Transverse colon (tissue), 4 donors: Measurements from ENCODE around the gene PNO1. TPM values are rescaled to one million over a fixed set of nuclear protein-coding genes. Genes with fewer than 3 reads are reported as not detected.

ENCODE experiments used
- DNase-seq: peaks from one replicate; pipeline ENCODE4 v3.0.0-alpha.2; 2019
- H3K27ac ChIP-seq, 4 donors: fragments of 200-600 bp; sonication (generic); 2 replicates each; pipeline ENCODE4 v1.5.1; 2016 to 2018; ENCODE audit warnings: inconsistent platforms in 4 of 4
- H3K27me3 ChIP-seq: fragments of 200-600 bp; sonication (generic); 2 replicates; pipeline ENCODE4 v1.5.1; 2017; ENCODE audit warnings: inconsistent platforms
- H3K36me3 ChIP-seq, 4 donors: fragments of 200-600 bp; sonication (generic); 2 replicates each; pipeline ENCODE4 v1.5.1; 2017 to 2019; ENCODE audit warnings: inconsistent platforms in 4 of 4
- H3K4me1 ChIP-seq, 4 donors: fragments of 200-600 bp; sonication (generic); 2 replicates each; pipeline ENCODE4 v1.5.1; 2017 to 2020; ENCODE audit warnings: inconsistent platforms in 4 of 4
- H3K4me3 ChIP-seq, 4 donors: fragments of 200-600 bp; sonication (generic); 1 replicate in 1 of 4; 2 replicates in 3 of 4; pipeline versions ENCODE4 v1.5.1 to v1.6.1; 2017 to 2019; ENCODE audit warnings: inconsistent platforms in 4 of 4
- H3K9me3 ChIP-seq, 2 donors: fragments of 200-600 bp; sonication (generic); 2 replicates each; pipeline ENCODE4 v1.5.1; 2017 to 2019; ENCODE audit warnings: inconsistent platforms in 2 of 2
- EP300 ChIP-seq: sonication (generic); formaldehyde crosslinking; IDR thresholded peaks from one replicate; pipeline ENCODE4 v1.6.1; 2017; ENCODE audit warnings: antibody characterized with exemption, low read depth
- POLR2A ChIP-seq: fragments of 450-650 bp; IDR thresholded peaks from one replicate; pipeline ENCODE4 v1.6.1; 2016; ENCODE audit warnings: antibody characterized with exemption, mild to moderate bottlenecking, moderate library complexity
- POLR2AphosphoS5 ChIP-seq, 3 donors: sonication (generic); formaldehyde crosslinking; IDR thresholded peaks; one replicate each; pipeline ENCODE4 v1.6.1; 2016; ENCODE audit warnings: antibody characterized with exemption in 3 of 3
- WGBS, 2 donors: methylation state at CpG; one replicate each; pipeline ENCODE4 v1.1.5; 2018; ENCODE audit warnings: low coverage in 1 of 2; 5-methylcytosine and 5-hydroxymethylcytosine counted together
- in situ Hi-C, 4 donors: fragments of 200-750 bp; cut with MboI; loops; one replicate each; pipeline versions ENCODE4 v1.15.0 to v1.15.1; 2017; ENCODE audit warnings: low sequenced_read_pairs in 3 of 4, low pct_ligation_motif_present in 1 of 4, low pct_unique_long_range_greater_than_20kb in 1 of 4
- intact Hi-C: fragments of 100-400 bp; cut with DNase I; formaldehyde crosslinking; loops from one replicate; pipeline ENCODE4 v1.15.1; 2023; ENCODE audit warnings: low total_unique reads
- total RNA-seq, 4 donors: library from RNA; depleted of rRNA; stranded (reverse); fragments of >200 nt; gene quantifications; one replicate each; pipeline ENCODE4 v1.1.0, GENCODE V29; 2016
- TF ChIP-seq, protein P1 (sequence below), 5 experiments: fragments of 200-600 bp in 3 of 5; fragments of 450-650 bp in 2 of 5; sonication (generic) in 3 of 5; IDR thresholded peaks; 1 replicate in 2 of 5; 2 replicates in 3 of 5; pipeline ENCODE4 v1.5.1; 2016 to 2017; ENCODE audit warnings: antibody characterized with exemption in 5 of 5, inconsistent platforms in 3 of 5, mild to moderate bottlenecking in 2 of 5, moderate library complexity in 1 of 5

Gene PNO1
- total RNA-seq, 4 donors from 2014 or later = 1.9 to 20.9 (median 7.4) TPM

DNA sequence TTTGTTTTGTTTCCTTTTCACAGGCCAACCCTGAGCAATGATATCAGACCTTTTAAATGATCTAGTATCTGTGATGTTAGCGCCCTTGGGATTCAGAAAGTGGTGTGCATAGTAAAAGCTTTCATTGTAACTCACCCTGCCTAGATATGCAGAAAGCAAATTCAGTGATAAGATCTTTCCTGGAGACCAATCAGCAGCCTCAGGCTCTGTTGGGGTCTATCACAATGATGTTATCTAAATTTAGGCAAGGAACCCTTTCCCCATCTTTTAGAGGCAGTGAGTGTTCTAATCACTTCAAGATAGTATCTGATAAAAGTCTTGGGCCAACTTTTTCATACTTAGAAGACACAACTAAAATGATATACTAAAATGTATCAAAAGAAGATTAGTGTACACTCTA, 23.6 kb upstream of the PNO1 start:
- Histone ChIP-seq H3K4me1 (peaks cover 0 to 16% (median 7%) of the 10 kb centered on the region in 4 donors), H3K27me3 (no peaks in the 10 kb centered on the region), H3K9me3 (no peaks in the 10 kb centered on the region), H3K27ac (no peak overlapping the region), H3K36me3 (peaks cover 0 to 5% (median 2%) of the 10 kb centered on the region in 4 donors), H3K4me3 (no peak overlapping the region)
- TF ChIP-seq, protein P1, sequence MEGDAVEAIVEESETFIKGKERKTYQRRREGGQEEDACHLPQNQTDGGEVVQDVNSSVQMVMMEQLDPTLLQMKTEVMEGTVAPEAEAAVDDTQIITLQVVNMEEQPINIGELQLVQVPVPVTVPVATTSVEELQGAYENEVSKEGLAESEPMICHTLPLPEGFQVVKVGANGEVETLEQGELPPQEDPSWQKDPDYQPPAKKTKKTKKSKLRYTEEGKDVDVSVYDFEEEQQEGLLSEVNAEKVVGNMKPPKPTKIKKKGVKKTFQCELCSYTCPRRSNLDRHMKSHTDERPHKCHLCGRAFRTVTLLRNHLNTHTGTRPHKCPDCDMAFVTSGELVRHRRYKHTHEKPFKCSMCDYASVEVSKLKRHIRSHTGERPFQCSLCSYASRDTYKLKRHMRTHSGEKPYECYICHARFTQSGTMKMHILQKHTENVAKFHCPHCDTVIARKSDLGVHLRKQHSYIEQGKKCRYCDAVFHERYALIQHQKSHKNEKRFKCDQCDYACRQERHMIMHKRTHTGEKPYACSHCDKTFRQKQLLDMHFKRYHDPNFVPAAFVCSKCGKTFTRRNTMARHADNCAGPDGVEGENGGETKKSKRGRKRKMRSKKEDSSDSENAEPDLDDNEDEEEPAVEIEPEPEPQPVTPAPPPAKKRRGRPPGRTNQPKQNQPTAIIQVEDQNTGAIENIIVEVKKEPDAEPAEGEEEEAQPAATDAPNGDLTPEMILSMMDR (IDR thresholded peaks at IDR 0.05) = no peak
- TF ChIP-seq POLR2AphosphoS5 (IDR thresholded peaks at IDR 0.05) (no peak), EP300 (no peak), POLR2A (no peak)
- in situ Hi-C loops = no loop called here
- intact Hi-C loops = no loop called here
- DNase-seq = no peak
- WGBS, 2 donors = 56 to 65% methylated on average over 1 of the region's 1 CpG

DNA sequence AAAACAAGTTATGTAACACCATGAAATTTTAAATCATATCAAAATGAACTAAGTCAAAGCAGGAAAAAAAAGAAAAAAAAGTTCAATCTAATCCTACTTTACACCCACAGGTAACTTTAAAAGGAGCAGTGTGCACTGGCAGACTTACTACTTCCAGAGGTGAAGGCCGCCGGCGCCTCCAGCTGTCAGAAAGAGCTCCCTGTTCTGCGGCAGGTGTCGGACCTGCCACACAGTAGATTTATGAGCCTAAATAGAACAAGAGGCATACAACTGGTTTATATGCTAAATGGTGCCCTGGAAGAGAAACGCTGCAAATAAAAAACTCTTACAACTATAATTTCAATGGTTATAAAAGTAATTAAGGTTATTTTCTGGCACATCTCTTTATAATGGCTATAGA, 23.1 kb upstream of the PNO1 start:
- H3K27me3 ChIP-seq = no peaks in the 10 kb centered on the region
- peak; percentile 71 for DNase-seq
- no peak overlapping the region for H3K4me3 ChIP-seq
- intact Hi-C loops (no loop called here), in situ Hi-C loops (no loop called here)
- peaks cover 0 to 5% (median 2%) of the 10 kb centered on the region in 4 donors for H3K36me3 ChIP-seq
- H3K4me1 ChIP-seq = peaks cover 0 to 16% (median 7%) of the 10 kb centered on the region in 4 donors
- TF ChIP-seq POLR2A (no peak), EP300 (no peak), POLR2AphosphoS5 (IDR thresholded peaks at IDR 0.05) (no peak)
- TF ChIP-seq, protein P1 (IDR thresholded peaks at IDR 0.05) = no peak
- no peak overlapping the region for H3K27ac ChIP-seq
- no peaks in the 10 kb centered on the region for H3K9me3 ChIP-seq
- WGBS, 2 donors = 53 to 57% methylated on average over 6 of the region's 6 CpGs

- 53 to 63% methylated on average over 6 to 7 of the region's 7 CpGs for WGBS, 2 donors
- Histone ChIP-seq H3K4me3 (no peak overlapping the region), H3K27ac (no peak overlapping the region), H3K4me1 (peaks cover 0 to 16% (median 7%) of the 10 kb centered on the region in 4 donors), H3K27me3 (no peaks in the 10 kb centered on the region), H3K9me3 (no peaks in the 10 kb centered on the region), H3K36me3 (peaks cover 0 to 5% (median 2%) of the 10 kb centered on the region in 4 donors)
- in situ Hi-C loops (no loop called here), intact Hi-C loops (no loop called here)
- DNase-seq = no peak
- TF ChIP-seq EP300 = no peak
- TF ChIP-seq, protein P1 (IDR thresholded peaks at IDR 0.05) = no peak
- TF ChIP-seq POLR2AphosphoS5 (IDR thresholded peaks at IDR 0.05) = no peak
- no peak for TF ChIP-seq POLR2A
Observed at GRCh38 chr2:68135448-68136320, 22.0 kb upstream of the PNO1 start.

GRCh38 chr2:68141875-68142274, 15.8 kb upstream of the PNO1 start:
- intact Hi-C loops = no loop called here

More at GRCh38 chr2:68141875-68142274, 15.8 kb upstream of the PNO1 start:
- Histone ChIP-seq H3K27ac (no peak overlapping the region), H3K4me3 (no peak overlapping the region), H3K9me3 (no peaks in the 10 kb centered on the region), H3K36me3 (peaks cover 0 to 16% (median 2%) of the 10 kb centered on the region in 4 donors), H3K27me3 (no peaks in the 10 kb centered on the region), H3K4me1 (no peaks in the 10 kb centered on the region)
- DNase-seq = no peak
- in situ Hi-C loops = loop anchor here in 1 of 4 donors (10.0 kb wide), 1 partner anchor 143 kb away; no protein-coding TSS in a partner anchor
- WGBS, 2 donors = 79 to 93% methylated on average over 2 of the region's 2 CpGs
- no peak for TF ChIP-seq POLR2AphosphoS5 (IDR thresholded peaks at IDR 0.05)
- no peak for TF ChIP-seq EP300
- TF ChIP-seq POLR2A = no peak
- TF ChIP-seq, protein P1 (IDR thresholded peaks at IDR 0.05) = no peak
